ENCODE measurements around the gene VRK2. TPM values are rescaled to one million over a fixed set of nuclear protein-coding genes. Genes with fewer than 3 reads are reported as not detected.

The VRK2 gene
- total and polyA plus RNA-seq, 10 of the 15 experiments (the other 5 are each of a cell fraction or from before 2014, with no cell fraction given), result 26.5 to 78.0 (median 57.3) TPM

- Histone ChIP-seq H3K9ac (ENCODE audit: control insufficient read depth, insufficient read depth, low read length) (no peak overlapping the region), H2AFZ (ENCODE audit: control insufficient read depth, low read depth, low read length) (peak overlapping the region; percentile 15), H3K4me1 (ENCODE audit: control insufficient read depth, insufficient read depth, low read length) (peaks cover 40% of the 10 kb centered on the region), H3K27me3 (replicated peaks in 1 of 2; ENCODE audit: control insufficient read depth in 2 of 2, insufficient read depth in 2 of 2, low read length in 1 of 2) (no peaks in the 10 kb centered on the region), H3K79me2 (ENCODE audit: control insufficient read depth, insufficient read depth, low read length) (no peaks in the 10 kb centered on the region; the same call in none of the 2 replicates), H3K9me3 (replicated peaks; ENCODE audit: control insufficient read depth, insufficient read depth, low read length) (peaks cover 5% of the 10 kb centered on the region), H4K20me1 (ENCODE audit: control insufficient read depth, insufficient read depth) (no peaks in the 10 kb centered on the region), H3K27ac (ENCODE audit: control insufficient read depth, insufficient read depth) (peak overlapping the region; percentile 39), H3K4me3 (0 out of 2 replicates have a peak overlapping the region, but pooled peaks have one; percentile 1), H3K36me3 (ENCODE audit: control insufficient read depth in 2 of 2, insufficient read depth in 2 of 2, low read length in 1 of 2) (no peaks in the 10 kb centered on the region), H3K4me2 (ENCODE audit: control insufficient read depth, insufficient read depth) (peak overlapping the region; percentile 51)
- no TSS peak for BruUV-seq (replicated peaks)
- DNase-seq (ENCODE audit: low read depth, low spot score) (no peak), FAIRE-seq (no peak), ATAC-seq (peak; percentile 8)
- in situ Hi-C loops (cut with MboI) (no loop called here), intact Hi-C loops (cut with micrococcal nuclease; ENCODE audit: unreplicated experiment) (no loop called here)
- ChIA-PET RAD21 (ENCODE audit: unreplicated experiment) (interaction anchor here (1.1 to 5.2 kb wide), 5 partner anchors 9 to 122 kb away, joined by 4 to 30 read pairs (median 6); partner anchors contain the start of gene VRK2), CTCF (interaction anchor here (0.7 to 2.0 kb wide), 3 partner anchors 9 to 120 kb away, joined by 3 to 5 read pairs (median 4); no protein-coding TSS in a partner anchor), POLR2A (interaction anchor here (1.1 to 2.1 kb wide), 4 partner anchors 9 to 205 kb away, joined by 3 to 9 read pairs (median 6); partner anchors contain the start of gene VRK2), SMC1A (ENCODE audit: uncharacterized antibody, unreplicated experiment) (interaction anchor here (1.1 to 4.7 kb wide), 9 partner anchors 8 to 124 kb away, joined by 3 to 19 read pairs (median 11); partner anchors contain the start of gene VRK2)
- WGBS (ENCODE audit: insufficient coverage, insufficient replicate concordance, low lambda C conversion rate, missing lambda C conversion rate), result 95% methylated on average over 1 of the region's 1 CpG
- TF ChIP-seq NFIC (IDR thresholded peaks at IDR 0.05; ENCODE audit: low read depth, low read length), result no peak; the same call in 1 of the 2 replicates
- TF ChIP-seq, protein P1, sequence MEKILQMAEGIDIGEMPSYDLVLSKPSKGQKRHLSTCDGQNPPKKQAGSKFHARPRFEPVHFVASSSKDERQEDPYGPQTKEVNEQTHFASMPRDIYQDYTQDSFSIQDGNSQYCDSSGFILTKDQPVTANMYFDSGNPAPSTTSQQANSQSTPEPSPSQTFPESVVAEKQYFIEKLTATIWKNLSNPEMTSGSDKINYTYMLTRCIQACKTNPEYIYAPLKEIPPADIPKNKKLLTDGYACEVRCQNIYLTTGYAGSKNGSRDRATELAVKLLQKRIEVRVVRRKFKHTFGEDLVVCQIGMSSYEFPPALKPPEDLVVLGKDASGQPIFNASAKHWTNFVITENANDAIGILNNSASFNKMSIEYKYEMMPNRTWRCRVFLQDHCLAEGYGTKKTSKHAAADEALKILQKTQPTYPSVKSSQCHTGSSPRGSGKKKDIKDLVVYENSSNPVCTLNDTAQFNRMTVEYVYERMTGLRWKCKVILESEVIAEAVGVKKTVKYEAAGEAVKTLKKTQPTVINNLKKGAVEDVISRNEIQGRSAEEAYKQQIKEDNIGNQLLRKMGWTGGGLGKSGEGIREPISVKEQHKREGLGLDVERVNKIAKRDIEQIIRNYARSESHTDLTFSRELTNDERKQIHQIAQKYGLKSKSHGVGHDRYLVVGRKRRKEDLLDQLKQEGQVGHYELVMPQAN (conservative IDR thresholded peaks at IDR 0.05), result no peak
- no peak for TF ChIP-seq ZNF24 (IDR thresholded peaks at IDR 0.05)
- TF ChIP-seq CHD4 (IDR thresholded peaks at IDR 0.05), result no peak
- TF ChIP-seq HCFC1 (IDR thresholded peaks at IDR 0.05; ENCODE audit: low read length), result no peak
- no peak for TF ChIP-seq CREM (IDR thresholded peaks at IDR 0.05; ENCODE audit: low read depth)
- no peak for TF ChIP-seq ZSCAN29 (IDR thresholded peaks at IDR 0.05)
- TF ChIP-seq SUZ12 (IDR thresholded peaks at IDR 0.05; ENCODE audit: unreplicated experiment), result no peak
- TF ChIP-seq POLR2AphosphoS2 (IDR thresholded peaks at IDR 0.05; ENCODE audit: low read depth, low read length), result no peak
Observed at GRCh38 chr2:58032764-58033080, 13.9 kb upstream of the VRK2 start.
